ENCODE measurements around the gene CYB5R2. TPM values are rescaled to one million over a fixed set of nuclear protein-coding genes. Genes with fewer than 3 reads are reported as not detected.

The CYB5R2 gene
- total and polyA plus RNA-seq, 8 donors = 4.1 to 18.3 (median 10.3) TPM; not detected in 1

GRCh38 chr11:7668464-7668863 is 4.8 kb downstream of the CYB5R2 start:
- no peak for TF ChIP-seq EP300 (IDR thresholded peaks at IDR 0.05)
- no peak for TF ChIP-seq POLR2AphosphoS5 (IDR thresholded peaks at IDR 0.05)
- no peak for TF ChIP-seq POLR2A (IDR thresholded peaks at IDR 0.05)
- no peak for TF ChIP-seq CTCF (IDR thresholded peaks at IDR 0.05)
- Histone ChIP-seq H3K9me3 (no peaks in the 10 kb centered on the region), H3K27ac (no peak overlapping the region), H3K4me1 (peaks cover 18 to 35% (median 26%) of the 10 kb centered on the region in 4 donors), H3K27me3 (peaks cover 0 to 14% (median 0%) of the 10 kb centered on the region in 3 donors), H3K4me3 (no peak overlapping the region), H3K36me3 (peaks cover 4 to 29% (median 19%) of the 10 kb centered on the region in 4 donors)
- intact Hi-C loops (cut with DNase I; ENCODE audit: low total_unique reads) = loop anchor here (5.0 kb wide), 1 partner anchor 101 kb away; no protein-coding TSS in a partner anchor
- WGBS, 5 donors = 63 to 75% (median 67%) methylated on average over 7 of the region's 7 CpGs
- no peak for DNase-seq

- no peak overlapping the region for H3K4me3 ChIP-seq
- peaks cover 4 to 29% (median 19%) of the 10 kb centered on the region in 4 donors for H3K36me3 ChIP-seq
- H3K4me1 ChIP-seq = peaks cover 9 to 27% (median 16%) of the 10 kb centered on the region in 4 donors
- peaks cover 0 to 4% (median 0%) of the 10 kb centered on the region in 3 donors for H3K27me3 ChIP-seq
- H3K9me3 ChIP-seq = no peaks in the 10 kb centered on the region
- no peak for TF ChIP-seq EP300 (IDR thresholded peaks at IDR 0.05)
- no peak for TF ChIP-seq POLR2AphosphoS5 (IDR thresholded peaks at IDR 0.05)
- no peak for TF ChIP-seq POLR2A (IDR thresholded peaks at IDR 0.05)
- no peak for TF ChIP-seq CTCF (IDR thresholded peaks at IDR 0.05)
- intact Hi-C loops (cut with DNase I; ENCODE audit: low total_unique reads) = loop anchor here (5.0 kb wide), 1 partner anchor 100 kb away; no protein-coding TSS in a partner anchor
- DNase-seq = peak in 1 of 2 donors; percentile 51
- H3K27ac ChIP-seq = no peak overlapping the region
- 70 to 88% (median 86%) methylated on average over 2 of the region's 2 CpGs for WGBS, 5 donors
These were observed 5.8 kb downstream of the CYB5R2 start for GRCh38 chr11:7667460-7667859.

GRCh38 chr11:7666292-7666866 is 6.9 kb downstream of the CYB5R2 start:
- TF ChIP-seq POLR2AphosphoS5 (IDR thresholded peaks at IDR 0.05) (no peak), EP300 (IDR thresholded peaks at IDR 0.05) (no peak), CTCF (IDR thresholded peaks at IDR 0.05) (no peak), POLR2A (IDR thresholded peaks at IDR 0.05) (no peak)
- no peak overlapping the region for H3K4me3 ChIP-seq
- no peak overlapping the region for H3K27ac ChIP-seq
- peaks cover 0 to 16% (median 8%) of the 10 kb centered on the region in 4 donors for H3K4me1 ChIP-seq
- peaks cover 4 to 29% (median 19%) of the 10 kb centered on the region in 4 donors for H3K36me3 ChIP-seq
- 67 to 83% (median 68%) methylated on average over 7 of the region's 7 CpGs for WGBS, 5 donors
- DNase-seq = no peak
- intact Hi-C loops (cut with DNase I; ENCODE audit: low total_unique reads) = loop anchor here (5.0 kb wide), 1 partner anchor 99 kb away; no protein-coding TSS in a partner anchor
- no peaks in the 10 kb centered on the region for H3K27me3 ChIP-seq
- H3K9me3 ChIP-seq = no peaks in the 10 kb centered on the region

- Histone ChIP-seq H3K4me3 (no peak overlapping the region), H3K27ac (peak overlapping the region in 4 of 5 donors; percentile 16 to 60 (median 34)), H3K4me1 (peaks cover 0 to 9% (median 8%) of the 10 kb centered on the region in 4 donors), H3K9me3 (no peaks in the 10 kb centered on the region), H3K36me3 (peaks cover 4 to 29% (median 19%) of the 10 kb centered on the region in 4 donors), H3K27me3 (no peaks in the 10 kb centered on the region)
- WGBS, 5 donors = 36 to 45% (median 38%) methylated on average over 18 to 20 of the region's 20 CpGs
- intact Hi-C loops (cut with DNase I; ENCODE audit: low total_unique reads) = loop anchor here (5.0 kb wide), 1 partner anchor 98 kb away; no protein-coding TSS in a partner anchor
- peak; percentile 92 to 93 for DNase-seq
- TF ChIP-seq POLR2A (IDR thresholded peaks at IDR 0.05) (no peak), POLR2AphosphoS5 (IDR thresholded peaks at IDR 0.05) (peak in 1 of 3 donors; percentile 75), CTCF (IDR thresholded peaks at IDR 0.05) (peak in 6 of 7 experiments; percentile 52 to 97 (median 89)), EP300 (IDR thresholded peaks at IDR 0.05) (no peak)
These were observed 7.6 kb downstream of the CYB5R2 start for GRCh38 chr11:7665473-7666291.

Measured in stomach (tissue), 9 donors.